SU-DHL-6 (cell line): ENCODE measurements around the gene SIGLEC12.

Experiments used
- EZH2phosphoT487 ChIP-seq: fragments of 200-600 bp; sonication (generic), shearing (Covaris generic); conservative IDR thresholded peaks from 2 replicates; pipeline ENCODE4 v1.6.1; 2018; ENCODE audit warnings: mild to moderate bottlenecking, antibody characterized with exemption, low read length, moderate library complexity, mixed read lengths
- TF ChIP-seq, protein P1 (sequence below): fragments of 200-600 bp; sonication (generic); IDR thresholded peaks from one replicate; pipeline ENCODE4 v1.5.1; 2017; ENCODE audit warnings: antibody characterized with exemption, mild to moderate bottlenecking, low read length, moderate library complexity; ENCODE audit not compliant: insufficient read depth, poor library complexity, severe bottlenecking

DNA sequence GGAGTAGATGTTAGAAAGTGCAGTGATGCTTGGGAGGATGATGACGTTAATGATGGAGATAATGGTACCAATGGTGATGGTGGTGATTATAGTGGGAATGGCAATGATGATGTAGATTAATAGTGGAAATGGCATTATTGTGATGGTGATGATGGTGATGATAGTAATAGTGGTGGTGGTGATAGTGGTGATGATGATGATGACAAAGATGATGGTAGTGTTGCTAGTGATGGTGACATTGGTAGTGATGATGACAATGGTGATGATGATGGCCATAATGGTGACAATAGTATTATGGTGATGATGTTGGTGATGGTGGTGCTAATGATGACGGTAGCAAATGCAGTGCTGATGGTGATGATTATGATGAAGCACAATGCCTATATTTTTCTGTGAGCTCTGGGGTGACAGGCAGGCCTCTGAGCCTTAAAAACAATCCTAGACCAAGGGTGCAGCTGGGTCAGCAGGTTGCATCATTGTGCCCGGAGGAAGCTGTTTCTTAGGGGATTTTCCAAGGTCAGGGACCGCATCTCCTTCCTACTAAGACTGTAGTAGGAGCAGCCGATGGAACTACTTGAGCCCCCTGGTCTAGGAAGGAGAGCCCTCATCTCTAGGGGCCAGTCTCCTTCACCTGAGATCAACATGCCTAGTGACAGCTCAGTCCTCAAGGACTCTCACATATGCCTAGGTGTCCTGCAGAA is 15.5 kb downstream of the SIGLEC12 start:
- TF ChIP-seq, protein P1, sequence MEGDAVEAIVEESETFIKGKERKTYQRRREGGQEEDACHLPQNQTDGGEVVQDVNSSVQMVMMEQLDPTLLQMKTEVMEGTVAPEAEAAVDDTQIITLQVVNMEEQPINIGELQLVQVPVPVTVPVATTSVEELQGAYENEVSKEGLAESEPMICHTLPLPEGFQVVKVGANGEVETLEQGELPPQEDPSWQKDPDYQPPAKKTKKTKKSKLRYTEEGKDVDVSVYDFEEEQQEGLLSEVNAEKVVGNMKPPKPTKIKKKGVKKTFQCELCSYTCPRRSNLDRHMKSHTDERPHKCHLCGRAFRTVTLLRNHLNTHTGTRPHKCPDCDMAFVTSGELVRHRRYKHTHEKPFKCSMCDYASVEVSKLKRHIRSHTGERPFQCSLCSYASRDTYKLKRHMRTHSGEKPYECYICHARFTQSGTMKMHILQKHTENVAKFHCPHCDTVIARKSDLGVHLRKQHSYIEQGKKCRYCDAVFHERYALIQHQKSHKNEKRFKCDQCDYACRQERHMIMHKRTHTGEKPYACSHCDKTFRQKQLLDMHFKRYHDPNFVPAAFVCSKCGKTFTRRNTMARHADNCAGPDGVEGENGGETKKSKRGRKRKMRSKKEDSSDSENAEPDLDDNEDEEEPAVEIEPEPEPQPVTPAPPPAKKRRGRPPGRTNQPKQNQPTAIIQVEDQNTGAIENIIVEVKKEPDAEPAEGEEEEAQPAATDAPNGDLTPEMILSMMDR = no peak
- no peak for TF ChIP-seq EZH2phosphoT487
